Heart left ventricle (tissue), 16 donors: ENCODE results near the gene PCDHGC4. TPM values are rescaled to one million over a fixed set of nuclear protein-coding genes. Genes with fewer than 3 reads are reported as not detected.

Experiments
- ATAC-seq, 4 donors: fragments of 200-7000 bp; cut with Tn5 transposase; one replicate each; pipeline ENCODE4 v1.9.1; 2020 to 2022; ENCODE audit warnings: moderate library complexity in 4 of 4, mild to moderate bottlenecking in 3 of 4, moderate number of reproducible peaks in 1 of 4
- DNase-seq, 5 donors: peaks; one replicate each; pipeline ENCODE4 v3.0.0-alpha.2; 2020
- H3K27ac ChIP-seq, 12 donors: fragments of 200-600 bp; sonication (generic) in 4 of 12; one replicate each; pipeline versions ENCODE4 v1.5.0 to v1.8.0; 2016 to 2022; ENCODE audit warnings: mild to moderate bottlenecking in 2 of 12
- H3K27me3 ChIP-seq, 9 donors: fragments of 200-600 bp; sonication (generic) in 2 of 9; one replicate each; pipeline versions ENCODE4 v1.5.1 to v1.8.0; 2016 to 2022; ENCODE audit warnings: mild to moderate bottlenecking in 3 of 9
- H3K36me3 ChIP-seq, 9 donors: fragments of 200-600 bp; sonication (generic) in 2 of 9; one replicate each; pipeline versions ENCODE4 v1.5.0 to v1.8.0; 2018 to 2022; ENCODE audit warnings: mild to moderate bottlenecking in 2 of 9
- H3K4me1 ChIP-seq, 12 donors: fragments of 200-600 bp; sonication (generic) in 4 of 12; one replicate each; pipeline versions ENCODE4 v1.5.0 to v1.8.0; 2016 to 2022; ENCODE audit warnings: mild to moderate bottlenecking in 3 of 12
- H3K4me3 ChIP-seq, 12 donors: fragments of 200-600 bp; sonication (generic) in 4 of 12; one replicate each; pipeline versions ENCODE4 v1.5.0 to v1.8.0; 2017 to 2022; ENCODE audit warnings: mild to moderate bottlenecking in 9 of 12, moderate library complexity in 4 of 12
- H3K9me3 ChIP-seq, 12 donors: fragments of 200-600 bp; sonication (generic) in 4 of 12; one replicate each; pipeline versions ENCODE4 v1.5.0 to v1.8.0; 2016 to 2022; ENCODE audit warnings: mild to moderate bottlenecking in 1 of 12
- CTCF ChIP-seq, 12 donors: fragments of 200-600 bp; sonication (generic) in 4 of 12; IDR thresholded peaks; one replicate each; pipeline versions ENCODE4 v1.5.0 to v1.8.0; 2018 to 2022; ENCODE audit warnings: antibody characterized with exemption in 12 of 12, mild to moderate bottlenecking in 5 of 12
- POLR2A ChIP-seq, 2 donors: fragments of 450-650 bp; IDR thresholded peaks; one replicate each; pipeline ENCODE4 v1.6.1; 2017; ENCODE audit warnings: antibody characterized with exemption in 2 of 2, mild to moderate bottlenecking in 2 of 2, moderate library complexity in 2 of 2
- WGBS, 4 donors: extraction: QIAGEN DNeasy Blood & Tissue Kit in 2 of 4; methylation state at CpG; one replicate each; pipeline versions ENCODE4 v1.1.5 to v1.1.7; 2013 to 2018; 5-methylcytosine and 5-hydroxymethylcytosine counted together
- intact Hi-C, 10 donors: fragments of 100-400 bp; cut with DNase I; formaldehyde crosslinking; loops; one replicate each; pipeline versions ENCODE4 v1.11.1 to v1.14.2; 2022
- polyA plus RNA-seq, 2 donors: library from polyadenylated mRNA; stranded (reverse); fragments of 200-250 nt; gene quantifications; one replicate each; pipeline ENCODE4 v1.2.3, GENCODE V29; 2013
- total RNA-seq, 9 donors: library from RNA; depleted of rRNA in 2 of 9; stranded (reverse); fragments of >200 nt in 2 of 9; fragmentation: NEBNext Ultra II Directional in 3 of 9; extraction: Animal tissue kit (Norgen Biotek cat#: 25700) in 3 of 9; gene quantifications; one replicate each; pipeline versions ENCODE4 v1.1.0 to v1.2.4, GENCODE V29; 2016 to 2023
- donor health status: ischemic (EF 13 %, LVEDD 7.1; RV severe dilation, severe dysfunction).
- donor health status: healthy with polysubstance abuse.
- donor health status: DM: no; HTN: yes; CAD: no.
- donor health status: DM: no; HTN: no; CAD: no.
- donor health status: ischemic (EF 25% LVEDD 6.9; RV normal size, moderate dysfunction).
- donor health status: ischemic (EF 25% LVEDD 5.7; RV mildly dilated, moderate dysfunction).
- donor health status: healthy.
- donor health status: DM: yes; HTN: yes; CAD: no.
- donor health status: ischemic (EF 35%, LVEDD 5.7; RV mildly dilated, moderate dysfunction).
- donor health status: nonischemic (EF 11% LVEDD 7.7; RV severe dilation, severe dysfunction).
- donor health status: DM: yes; HTN: yes; CAD: no.
- donor health status: PGD.
- donor health status: ischemic (EF 29% LVEDD 5.4; RV normal size, mild dysfunction).
- donor health status: nonischemic (EF 23%, LVEDD 6.1; RV moderate dilation, normal function).

The PCDHGC4 gene
- total and polyA plus RNA-seq, 11 donors, result 0.39 to 10.4 (median 2.9) TPM

- Histone ChIP-seq H3K4me1 (peaks cover 9 to 85% (median 63%) of the 10 kb centered on the region in 12 donors), H3K4me3 (no peak overlapping the region), H3K36me3 (peaks cover 0 to 82% (median 34%) of the 10 kb centered on the region in 9 donors), H3K9me3 (no peaks in the 10 kb centered on the region), H3K27me3 (no peaks in the 10 kb centered on the region), H3K27ac (peak overlapping the region; percentile 54 to 95 (median 84))
- DNase-seq, result peak in 4 of 5 donors; percentile 68 to 76 (median 71)
- peak in 1 of 2 donors; percentile 21 for TF ChIP-seq POLR2A (IDR thresholded peaks at IDR 0.05)
- TF ChIP-seq CTCF (IDR thresholded peaks at IDR 0.05), result no peak
- peak; percentile 84 to 89 (median 86) for ATAC-seq
- intact Hi-C loops, result loop anchor here in 7 of 10 donors (2.0 to 10.0 kb wide), 11 partner anchors 36 to 197 kb away; partner anchors contain the start of genes PCDHGB7 (in 3 of the 7), PCDHGC3 (in 3 of the 7), PCDHGA11 (in 2 of the 7) and PCDHGA1 (in 1 of the 7)
- 3 to 11% (median 4%) methylated on average over 2 of the region's 2 CpGs for WGBS, 4 donors
These were observed 36.5 kb downstream of the PCDHGC4 start for GRCh38 chr5:141521244-141521781.

GRCh38 chr5:141522301-141522700, 37.5 kb downstream of the PCDHGC4 start:
- Histone ChIP-seq H3K27me3 (no peaks in the 10 kb centered on the region), H3K4me1 (peaks cover 9 to 76% (median 54%) of the 10 kb centered on the region in 12 donors), H3K36me3 (peaks cover 0 to 82% (median 36%) of the 10 kb centered on the region in 9 donors), H3K9me3 (no peaks in the 10 kb centered on the region), H3K27ac (peak overlapping the region in 11 of 12 donors; percentile 78 to 95 (median 84)), H3K4me3 (no peak overlapping the region)
- intact Hi-C loops, result loop anchor here in 7 of 10 donors (5.0 to 10.0 kb wide), 10 partner anchors 35 to 198 kb away; partner anchors contain the start of genes PCDHGB7 (in 3 of the 7), PCDHGC3 (in 3 of the 7), PCDHGA11 (in 2 of the 7) and PCDHGA1 (in 1 of the 7)
- ATAC-seq (no peak), DNase-seq (no peak)
- WGBS, 4 donors, result 28 to 42% (median 35%) methylated on average over 2 of the region's 2 CpGs
- no peak for TF ChIP-seq POLR2A (IDR thresholded peaks at IDR 0.05)
- TF ChIP-seq CTCF (IDR thresholded peaks at IDR 0.05), result no peak

GRCh38 chr5:141523991-141524390, 39.2 kb downstream of the PCDHGC4 start:
- DNase-seq (no peak), ATAC-seq (no peak)
- Histone ChIP-seq H3K4me3 (no peak overlapping the region), H3K36me3 (peaks cover 0 to 84% (median 42%) of the 10 kb centered on the region in 9 donors), H3K27ac (peak overlapping the region in 10 of 12 donors; percentile 29 to 95 (median 68)), H3K9me3 (no peaks in the 10 kb centered on the region), H3K27me3 (no peaks in the 10 kb centered on the region), H3K4me1 (peaks cover 9 to 77% (median 62%) of the 10 kb centered on the region in 12 donors)
- intact Hi-C loops, result loop anchor here in 9 of 10 donors (1.0 to 10.0 kb wide), 16 partner anchors 33 to 199 kb away; partner anchors contain the start of genes PCDHGB7 (in 5 of the 9), PCDHGC3 (in 4 of the 9), PCDHGA11 (in 2 of the 9) and PCDHGA1 (in 1 of the 9)
- TF ChIP-seq POLR2A (IDR thresholded peaks at IDR 0.05) (no peak), CTCF (IDR thresholded peaks at IDR 0.05) (no peak)
- 87 to 92% (median 90%) methylated on average over 8 of the region's 8 CpGs for WGBS, 4 donors
